ENCODE data around the gene ANGPTL2. TPM values are rescaled to one million over a fixed set of nuclear protein-coding genes. Genes with fewer than 3 reads are reported as not detected.
A peak's percentile ranks its signal among the peaks of the same experiment; 100 is the strongest.

ANGPTL2 gene
- total RNA-seq, 1 donor from 2014 or later: 39.7 TPM

DNA sequence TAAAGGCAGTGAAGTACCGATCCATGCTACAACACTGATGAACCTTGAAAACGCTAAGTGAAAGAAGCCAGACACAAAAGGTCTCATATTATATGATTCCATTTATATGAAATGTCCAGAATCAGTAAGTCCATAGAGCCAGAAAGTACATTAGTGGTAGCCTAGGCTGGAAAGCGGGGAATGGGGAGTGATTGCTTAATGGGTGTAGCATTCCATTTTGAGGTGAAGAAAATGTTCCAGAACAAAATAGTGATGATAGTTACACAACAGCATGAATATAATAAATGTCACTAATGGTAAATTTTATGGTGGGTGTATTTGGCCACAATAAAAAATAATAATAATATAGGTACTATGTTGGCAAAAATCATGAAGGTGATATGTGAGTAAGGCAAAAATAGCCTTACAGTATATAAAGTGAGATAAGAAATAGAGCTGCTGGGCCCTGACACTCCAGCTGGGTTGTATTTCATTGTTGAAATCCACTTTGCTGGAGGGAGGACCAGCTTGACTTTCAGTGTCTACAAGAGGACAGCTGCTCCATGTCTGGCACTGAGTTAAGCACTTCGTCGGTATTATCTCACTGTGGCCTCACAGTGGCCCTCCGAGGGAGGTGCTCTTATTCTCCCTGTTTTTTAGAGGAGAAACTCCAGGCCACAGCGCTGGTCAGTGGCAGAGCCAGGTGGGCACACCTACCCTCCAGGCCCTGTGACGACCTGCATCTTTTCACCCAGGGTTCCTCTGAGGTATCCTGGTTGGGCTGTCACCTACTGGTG, 22.4 kb upstream of the ANGPTL2 start:
- peaks cover 25% of the 10 kb centered on the region for H3K4me1 Mint-ChIP-seq (ENCODE audit: low read depth)
- H3K9me3 Mint-ChIP-seq (ENCODE audit: low read depth): peaks cover 5% of the 10 kb centered on the region
- no peaks in the 10 kb centered on the region for H3K27me3 Mint-ChIP-seq (ENCODE audit: low read depth)
- DNase-seq (ENCODE audit: low spot score): no peak
- H3K4me3 Mint-ChIP-seq (ENCODE audit: unreplicated experiment): no peak overlapping the region
- H3K36me3 Mint-ChIP-seq (ENCODE audit: low read depth): no peaks in the 10 kb centered on the region
- H3K27ac Mint-ChIP-seq (ENCODE audit: unreplicated experiment): no peak overlapping the region
- TF ChIP-seq, protein P1, sequence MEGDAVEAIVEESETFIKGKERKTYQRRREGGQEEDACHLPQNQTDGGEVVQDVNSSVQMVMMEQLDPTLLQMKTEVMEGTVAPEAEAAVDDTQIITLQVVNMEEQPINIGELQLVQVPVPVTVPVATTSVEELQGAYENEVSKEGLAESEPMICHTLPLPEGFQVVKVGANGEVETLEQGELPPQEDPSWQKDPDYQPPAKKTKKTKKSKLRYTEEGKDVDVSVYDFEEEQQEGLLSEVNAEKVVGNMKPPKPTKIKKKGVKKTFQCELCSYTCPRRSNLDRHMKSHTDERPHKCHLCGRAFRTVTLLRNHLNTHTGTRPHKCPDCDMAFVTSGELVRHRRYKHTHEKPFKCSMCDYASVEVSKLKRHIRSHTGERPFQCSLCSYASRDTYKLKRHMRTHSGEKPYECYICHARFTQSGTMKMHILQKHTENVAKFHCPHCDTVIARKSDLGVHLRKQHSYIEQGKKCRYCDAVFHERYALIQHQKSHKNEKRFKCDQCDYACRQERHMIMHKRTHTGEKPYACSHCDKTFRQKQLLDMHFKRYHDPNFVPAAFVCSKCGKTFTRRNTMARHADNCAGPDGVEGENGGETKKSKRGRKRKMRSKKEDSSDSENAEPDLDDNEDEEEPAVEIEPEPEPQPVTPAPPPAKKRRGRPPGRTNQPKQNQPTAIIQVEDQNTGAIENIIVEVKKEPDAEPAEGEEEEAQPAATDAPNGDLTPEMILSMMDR (IDR thresholded peaks at IDR 0.05): no peak

- Mint-ChIP-seq H3K36me3 (ENCODE audit: low read depth) (no peaks in the 10 kb centered on the region), H3K27me3 (ENCODE audit: low read depth) (no peaks in the 10 kb centered on the region), H3K9me3 (ENCODE audit: low read depth) (peaks cover 5% of the 10 kb centered on the region), H3K27ac (ENCODE audit: unreplicated experiment) (no peak overlapping the region), H3K4me3 (ENCODE audit: unreplicated experiment) (no peak overlapping the region), H3K4me1 (ENCODE audit: low read depth) (peaks cover 25% of the 10 kb centered on the region)
- peak; percentile 50 for DNase-seq (ENCODE audit: low spot score)
- TF ChIP-seq, protein P1 (IDR thresholded peaks at IDR 0.05): no peak
These were observed 21.6 kb upstream of the ANGPTL2 start for GRCh38 chr9:127143920-127144465.

DNA sequence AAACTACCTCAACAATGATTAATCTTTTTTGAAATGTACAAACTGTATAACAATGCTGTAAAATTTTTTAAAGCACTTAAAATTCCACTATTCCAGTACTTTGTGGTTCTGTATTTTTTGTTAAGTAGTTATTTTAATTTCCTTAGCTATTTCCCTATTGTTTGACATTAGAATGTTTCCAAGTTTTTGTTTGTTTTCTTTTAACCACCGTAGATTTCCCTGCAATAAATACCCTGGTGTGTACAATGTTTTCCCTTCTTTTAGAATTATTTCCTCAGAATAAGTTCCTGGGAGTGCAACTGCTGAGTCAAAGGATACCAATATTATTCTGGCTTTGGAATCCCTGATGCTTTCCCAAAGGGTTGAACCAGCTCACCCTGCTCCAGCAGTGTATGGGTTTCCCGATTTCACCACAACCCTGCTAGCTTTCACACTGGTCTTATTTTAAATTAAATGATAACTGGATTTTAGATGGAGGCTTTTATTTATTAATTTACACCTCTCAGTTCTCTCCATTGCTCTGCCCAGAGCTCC, 20.6 kb upstream of the ANGPTL2 start:
- H3K4me3 Mint-ChIP-seq (ENCODE audit: unreplicated experiment): no peak overlapping the region

GRCh38 chr9:127142291-127142690, 19.9 kb upstream of the ANGPTL2 start:
- TF ChIP-seq, protein P1 (IDR thresholded peaks at IDR 0.05): no peak
- H3K27ac Mint-ChIP-seq (ENCODE audit: unreplicated experiment): no peak overlapping the region

More for the DNA sequence above, 20.6 kb upstream of the ANGPTL2 start:
- peaks cover 5% of the 10 kb centered on the region for H3K9me3 Mint-ChIP-seq (ENCODE audit: low read depth)
- H3K36me3 Mint-ChIP-seq (ENCODE audit: low read depth): no peaks in the 10 kb centered on the region
- TF ChIP-seq, protein P1 (IDR thresholded peaks at IDR 0.05): no peak
- peaks cover 28% of the 10 kb centered on the region for H3K4me1 Mint-ChIP-seq (ENCODE audit: low read depth)
- no peak overlapping the region for H3K27ac Mint-ChIP-seq (ENCODE audit: unreplicated experiment)
- no peaks in the 10 kb centered on the region for H3K27me3 Mint-ChIP-seq (ENCODE audit: low read depth)
- DNase-seq (ENCODE audit: low spot score): no peak

DNA sequence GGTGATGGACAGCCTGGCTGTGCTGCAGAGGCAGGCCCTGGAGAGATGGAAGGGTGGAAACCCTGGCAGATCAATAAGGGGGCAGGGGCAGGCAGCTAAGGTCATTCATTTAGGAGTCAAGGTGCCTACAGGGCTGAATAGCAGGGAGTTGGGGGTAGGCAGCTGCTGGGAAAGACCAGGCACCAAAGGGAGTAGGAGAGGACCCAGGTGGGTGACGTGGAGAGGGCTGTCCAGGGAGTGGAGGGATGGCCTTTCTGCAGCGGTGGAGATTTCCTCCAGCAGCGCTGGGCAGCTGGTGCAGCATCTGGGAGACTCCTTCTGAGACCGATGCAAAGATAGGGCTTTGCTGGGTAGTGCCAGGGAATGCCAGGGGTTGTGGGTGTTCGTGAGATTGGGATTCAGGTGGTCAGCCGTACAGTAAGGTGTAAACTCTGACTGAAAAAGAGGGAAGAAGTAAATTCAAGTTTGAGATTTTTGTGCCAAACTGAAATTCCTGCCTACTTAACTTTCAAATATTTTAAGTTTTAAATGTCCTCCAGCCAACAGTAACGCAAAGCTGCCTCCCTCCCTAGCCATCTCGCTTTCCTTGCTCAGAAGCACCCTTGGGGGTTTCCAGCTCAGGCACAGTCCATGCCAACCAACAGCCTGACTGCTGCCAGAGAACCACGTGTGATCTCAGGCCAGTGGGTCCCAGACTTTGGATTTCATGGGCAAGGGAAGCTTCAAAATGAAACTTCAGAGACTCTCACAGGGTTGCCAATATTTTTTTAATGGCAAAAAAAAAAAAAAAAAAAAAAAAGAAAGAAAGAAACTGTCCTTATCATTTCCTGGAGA, 18.6 kb upstream of the ANGPTL2 start:
- DNase-seq (ENCODE audit: low spot score): peak; percentile 38
- H3K27ac Mint-ChIP-seq (ENCODE audit: unreplicated experiment): peak overlapping the region; percentile 57
- no peaks in the 10 kb centered on the region for H3K36me3 Mint-ChIP-seq (ENCODE audit: low read depth)
- H3K9me3 Mint-ChIP-seq (ENCODE audit: low read depth): no peaks in the 10 kb centered on the region
- H3K4me3 Mint-ChIP-seq (ENCODE audit: unreplicated experiment): no peak overlapping the region
- H3K27me3 Mint-ChIP-seq (ENCODE audit: low read depth): no peaks in the 10 kb centered on the region
- TF ChIP-seq, protein P1 (IDR thresholded peaks at IDR 0.05): no peak
- peaks cover 20% of the 10 kb centered on the region for H3K4me1 Mint-ChIP-seq (ENCODE audit: low read depth)

More at GRCh38 chr9:127142291-127142690, 19.9 kb upstream of the ANGPTL2 start:
- Mint-ChIP-seq H3K4me1 (ENCODE audit: low read depth) (peaks cover 27% of the 10 kb centered on the region), H3K9me3 (ENCODE audit: low read depth) (peaks cover 3% of the 10 kb centered on the region), H3K36me3 (ENCODE audit: low read depth) (no peaks in the 10 kb centered on the region), H3K27me3 (ENCODE audit: low read depth) (no peaks in the 10 kb centered on the region), H3K4me3 (ENCODE audit: unreplicated experiment) (no peak overlapping the region)
- DNase-seq (ENCODE audit: low spot score): no peak

Data from chondrocyte (in vitro differentiated cells).